GM19372 (cell line): ENCODE results near the gene MTOR.
A peak's percentile ranks its signal among the peaks of the same experiment; 100 is the strongest.
"Not testable (repeated sequence)": the region's sequence is repeated elsewhere in the genome, so short reads cannot be mapped to it uniquely, and the experiment has no call there.

Source experiments
- ATAC-seq: cut with Tn5 transposase; IDR thresholded peaks from one replicate; pipeline ENCODE4 v1.9.1; 2021; ENCODE audit warnings: mild to moderate bottlenecking, low read depth, moderate library complexity; ENCODE audit not compliant: unreplicated experiment

Gene MTOR

DNA sequence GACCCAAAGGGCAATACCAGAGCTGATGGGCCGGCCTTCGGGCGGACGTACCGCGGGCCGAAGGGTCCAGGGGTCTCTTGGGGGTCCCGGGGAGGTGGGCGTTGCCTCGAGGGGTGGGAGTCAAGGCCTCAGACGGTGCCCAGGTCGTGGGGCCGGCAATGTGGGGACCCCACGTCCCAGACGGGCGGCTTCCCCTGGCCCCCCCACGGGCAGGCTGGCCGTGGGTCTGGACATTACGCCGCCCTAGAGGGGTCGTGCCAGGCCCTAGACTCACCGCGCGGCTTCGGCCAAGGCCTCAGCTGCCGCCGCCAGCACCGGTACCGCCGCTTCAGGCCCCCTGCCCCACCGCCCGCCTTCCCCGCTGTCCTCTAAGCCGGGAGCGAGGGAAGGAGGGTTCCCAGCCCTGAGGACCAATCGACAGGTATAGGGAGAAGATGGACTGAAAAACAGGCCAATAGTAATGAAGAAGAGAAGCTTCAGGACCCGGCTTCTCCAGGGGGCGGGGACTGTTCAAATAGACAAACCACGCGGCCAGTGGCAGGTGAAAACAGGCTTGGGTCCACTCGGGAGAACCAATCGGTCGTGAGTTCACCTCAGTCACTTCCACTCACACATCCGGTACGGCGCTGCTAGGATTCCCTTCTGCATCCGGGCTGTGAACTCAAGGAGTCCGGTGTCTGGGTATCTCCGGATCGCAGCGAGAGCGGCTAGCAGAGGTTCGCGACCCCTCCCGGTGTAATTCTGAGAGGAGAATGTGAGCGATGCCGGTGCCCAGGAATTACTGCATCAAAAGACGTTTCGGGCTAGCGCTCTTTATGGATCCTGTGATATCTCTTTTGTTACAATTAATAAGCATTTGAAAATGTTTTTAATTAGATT, at the start of gene MTOR:
MTOR (minus strand) TSS at position 381 of the 879 bp plus-strand sequence. CDS start 3,142 bp downstream, outside the sequence.
- ATAC-seq: peak; percentile 99

DNA sequence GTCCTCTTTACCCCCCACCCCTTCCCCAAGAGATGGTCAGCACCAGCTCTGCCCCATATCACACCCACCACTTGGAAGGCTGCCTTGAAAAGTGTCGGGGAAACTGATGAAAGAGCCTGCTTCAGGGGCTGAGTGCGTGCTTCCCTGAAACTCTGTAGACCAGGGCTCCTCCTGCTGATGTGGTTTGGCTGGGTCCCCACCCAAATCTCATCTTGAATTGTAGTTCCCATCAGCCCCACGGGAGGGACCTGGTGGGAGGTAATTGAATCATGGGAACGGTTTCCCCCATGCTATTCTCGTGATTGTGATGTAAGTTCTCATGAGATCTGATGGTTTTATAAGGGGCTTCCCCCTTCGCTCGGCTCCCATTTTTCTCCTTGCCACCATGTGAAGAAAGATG, 47.0 kb upstream of the MTOR start:
- no peak for ATAC-seq

DNA sequence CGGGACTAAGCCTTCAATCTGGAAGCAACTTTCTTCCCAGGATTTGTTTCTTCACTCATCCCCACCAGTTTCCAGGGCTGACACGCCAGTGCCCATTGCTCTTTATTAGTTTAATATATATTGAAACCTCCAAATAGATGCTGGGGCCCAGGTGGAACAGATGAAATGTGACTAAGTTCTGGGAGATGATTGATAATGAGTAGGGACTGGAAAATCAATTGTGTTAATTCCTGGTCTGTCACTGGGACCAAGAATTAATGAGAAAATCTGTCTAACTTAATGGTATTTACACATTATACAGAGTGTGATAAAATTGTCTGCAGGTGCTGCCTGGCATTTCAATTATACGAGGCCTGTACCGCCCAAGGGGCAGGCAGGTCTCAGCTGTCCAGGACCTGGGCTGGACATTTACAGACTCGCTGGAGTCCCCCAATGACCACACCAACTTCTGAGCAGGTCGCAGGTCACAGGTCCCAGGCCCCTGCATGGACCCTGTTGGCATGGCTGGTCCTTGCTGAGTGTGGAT, 46.4 kb upstream of the MTOR start:
- ATAC-seq: no peak

DNA sequence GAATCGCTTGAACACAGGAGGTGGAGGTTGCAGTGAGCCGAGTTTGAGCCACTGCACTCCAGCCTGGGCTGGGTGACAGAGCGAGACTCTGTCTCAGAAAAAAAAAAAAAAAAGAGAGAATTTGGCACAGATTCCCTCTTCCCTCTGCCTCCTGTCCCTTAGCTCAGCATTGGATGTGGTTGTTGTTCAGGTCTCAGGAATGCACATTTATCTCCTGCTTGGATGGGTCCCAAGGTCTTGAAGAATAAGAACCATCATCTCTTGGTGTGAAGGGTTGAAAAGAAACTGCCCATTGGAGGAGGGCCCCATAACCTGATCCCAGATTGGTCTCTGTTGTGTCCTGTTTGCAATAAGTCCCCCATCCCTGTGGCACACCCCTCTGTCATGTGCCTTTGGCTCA, 45.5 kb upstream of the MTOR start:
- no peak for ATAC-seq

DNA sequence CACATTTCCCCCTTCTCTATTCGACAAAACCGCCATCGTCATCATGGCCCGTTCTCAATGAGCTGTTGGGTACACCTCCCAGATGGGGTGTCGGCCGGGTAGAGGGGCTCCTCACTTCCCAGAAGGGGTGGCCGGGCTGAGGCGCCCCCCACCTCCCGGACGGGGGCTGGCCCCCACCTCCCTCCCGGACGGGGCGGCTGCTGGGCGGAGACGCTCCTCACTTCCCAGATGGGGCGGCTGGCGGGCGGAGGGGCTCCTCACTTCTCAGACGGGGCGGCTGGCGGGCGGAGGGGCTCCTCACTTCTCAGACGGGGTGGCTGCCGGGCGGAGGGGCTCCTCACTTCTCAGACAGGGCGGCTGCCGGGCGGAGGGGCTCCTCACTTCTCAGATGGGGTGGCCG, 43.2 kb upstream of the MTOR start:
- ATAC-seq: not testable (repeated sequence)

DNA sequence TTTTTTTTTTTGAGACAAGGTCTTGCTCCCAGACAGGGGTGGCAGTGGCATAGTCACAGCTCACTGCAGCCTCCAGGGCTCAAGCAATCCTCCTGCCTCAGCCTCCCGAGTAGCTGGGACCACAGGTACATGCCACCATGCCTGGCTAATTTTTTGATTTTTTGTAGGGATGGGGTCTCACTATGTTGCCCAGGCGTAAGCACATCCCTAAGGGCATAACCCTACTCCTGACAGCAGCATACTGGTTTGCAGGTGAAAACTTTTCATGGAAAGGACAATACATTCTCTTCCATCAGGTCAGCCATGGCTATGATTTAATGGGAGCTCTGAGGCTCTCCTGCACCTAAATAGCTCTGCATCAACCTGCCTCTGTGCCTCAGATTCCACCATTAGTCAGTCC, 40.0 kb upstream of the MTOR start:
- no peak for ATAC-seq

DNA sequence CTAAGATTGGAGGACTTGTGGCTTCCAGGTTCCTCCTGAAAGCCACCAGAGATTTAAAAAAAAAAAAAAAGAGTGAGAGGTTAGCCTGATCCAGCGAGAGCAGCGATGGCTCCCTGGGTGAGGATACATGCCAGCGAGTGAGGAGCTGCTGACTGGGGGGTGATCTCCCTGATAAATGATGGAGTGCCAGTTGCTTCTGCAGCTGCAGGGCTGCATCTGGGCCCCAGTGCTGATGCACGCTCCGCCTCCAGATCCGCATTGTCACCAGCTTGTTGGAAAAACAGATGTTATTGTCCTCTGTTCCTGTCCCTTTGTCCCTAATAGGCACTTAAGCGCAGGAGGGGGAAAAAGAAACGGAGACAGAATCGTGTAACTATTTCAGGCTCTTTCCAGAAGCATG, 39.2 kb upstream of the MTOR start:
- no peak for ATAC-seq

DNA sequence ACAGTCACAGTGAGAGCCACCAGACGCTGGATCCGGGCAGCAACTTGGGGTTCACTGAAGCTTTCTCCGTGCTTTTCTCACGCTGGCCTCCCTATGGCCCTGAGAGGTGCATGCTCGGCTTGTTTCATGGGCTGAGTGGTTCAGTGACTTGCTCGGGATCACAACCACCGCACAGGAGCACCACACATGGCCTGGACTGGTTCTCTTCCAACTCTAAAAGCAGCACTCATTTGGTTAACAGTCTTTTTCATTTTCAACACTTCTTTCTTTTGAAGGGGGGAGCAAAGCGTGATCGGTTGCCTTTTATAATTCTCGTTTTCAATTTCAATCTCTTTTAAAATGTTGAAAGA, 36.8 kb upstream of the MTOR start:
- no peak for ATAC-seq

DNA sequence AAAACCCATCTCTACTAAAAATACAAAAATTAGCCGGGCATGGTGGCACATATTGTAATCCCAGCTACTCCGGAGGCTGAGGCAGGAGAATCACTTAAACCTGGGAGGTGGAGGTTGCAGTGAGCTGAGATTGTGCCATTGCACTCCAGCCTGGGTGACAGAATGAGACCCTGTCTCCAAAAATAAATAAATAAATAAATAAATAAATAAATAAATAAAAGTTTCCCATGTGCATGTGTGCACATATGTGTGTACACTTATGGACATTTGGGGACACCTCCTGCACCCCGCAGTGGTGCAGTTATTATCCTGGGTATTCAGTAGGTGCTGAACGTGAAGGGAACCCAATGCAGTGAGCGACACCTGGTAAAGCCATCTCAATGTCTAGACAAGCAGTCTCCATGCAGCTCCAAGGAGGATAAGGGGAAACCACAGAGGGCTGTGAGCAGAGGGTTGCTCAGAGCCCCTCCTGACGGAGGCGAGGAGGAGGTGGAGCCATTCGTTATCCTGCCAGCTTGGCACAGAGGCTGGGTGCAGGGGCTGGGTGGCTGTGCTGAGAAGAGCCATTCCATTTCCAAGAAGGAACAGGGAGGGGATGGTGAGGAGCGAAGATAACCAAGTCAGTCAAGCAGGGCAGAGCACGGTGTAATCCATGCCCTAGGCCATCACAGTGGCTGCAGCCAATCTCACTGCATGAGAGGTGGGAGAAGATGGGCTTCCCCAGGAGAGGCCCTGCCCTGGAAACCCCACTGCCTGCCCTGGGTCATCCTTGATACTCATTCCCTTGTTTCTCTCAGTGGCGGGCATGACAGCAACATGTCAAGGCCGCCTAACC, 36.3 kb upstream of the MTOR start:
- ATAC-seq: no peak

DNA sequence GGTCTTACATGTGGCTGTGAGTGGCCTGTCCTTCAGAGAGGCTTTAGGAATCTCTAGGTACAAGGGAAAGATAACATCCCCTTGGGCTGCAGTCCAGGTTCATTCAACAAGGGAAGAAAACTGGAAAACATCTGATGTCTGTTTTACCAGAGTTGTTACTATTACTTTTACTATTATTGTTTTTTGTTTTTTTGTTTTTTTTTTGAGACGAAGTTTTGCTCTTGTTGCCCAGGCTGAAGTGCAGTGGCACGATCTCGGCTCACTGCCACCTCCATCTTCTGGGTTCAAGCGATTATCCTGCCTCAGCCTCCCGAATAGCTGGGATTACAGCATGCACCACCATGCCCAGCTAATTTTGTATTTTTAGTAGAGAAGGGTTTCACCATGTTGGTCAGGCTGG, 35.4 kb upstream of the MTOR start:
- not testable (repeated sequence) for ATAC-seq

DNA sequence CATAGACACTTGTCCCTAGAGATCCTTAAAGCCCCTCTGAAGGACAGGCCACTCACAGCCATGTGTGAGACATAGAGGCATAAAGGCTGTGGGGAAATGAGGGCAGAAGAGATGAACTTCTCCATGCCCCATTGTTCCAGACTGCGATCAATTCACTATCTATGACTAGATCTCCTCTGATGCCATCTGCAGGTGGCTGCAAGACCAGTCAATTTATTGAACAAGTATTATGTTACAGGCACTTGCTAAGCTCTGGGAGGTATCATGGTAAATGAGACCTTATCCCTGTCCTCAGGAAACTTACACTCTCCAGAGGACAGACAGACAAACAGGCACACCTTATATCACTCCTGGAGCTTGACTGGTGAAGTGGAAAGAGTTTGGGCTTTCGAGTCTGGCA, 33.6 kb upstream of the MTOR start:
- ATAC-seq: no peak

DNA sequence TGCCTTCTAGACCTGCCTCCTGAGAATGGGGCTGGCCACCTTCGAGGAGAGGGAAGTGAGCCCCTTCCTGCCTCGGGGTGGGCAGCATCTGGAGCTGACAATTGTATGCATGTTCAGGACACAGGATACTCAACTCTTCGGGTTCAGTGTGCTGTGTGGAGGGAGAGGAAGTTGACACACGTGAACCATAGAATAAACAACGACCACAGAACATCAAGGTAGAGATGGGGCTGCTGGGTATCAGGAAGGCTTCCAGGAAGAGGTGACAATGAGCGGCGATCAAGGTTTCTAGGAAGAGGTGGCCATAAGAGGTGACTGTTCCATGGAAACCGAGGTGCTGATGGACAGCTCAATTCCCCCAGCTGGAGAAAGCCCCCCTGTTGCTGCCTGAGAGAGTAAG, 32.6 kb upstream of the MTOR start:
- no peak for ATAC-seq

DNA sequence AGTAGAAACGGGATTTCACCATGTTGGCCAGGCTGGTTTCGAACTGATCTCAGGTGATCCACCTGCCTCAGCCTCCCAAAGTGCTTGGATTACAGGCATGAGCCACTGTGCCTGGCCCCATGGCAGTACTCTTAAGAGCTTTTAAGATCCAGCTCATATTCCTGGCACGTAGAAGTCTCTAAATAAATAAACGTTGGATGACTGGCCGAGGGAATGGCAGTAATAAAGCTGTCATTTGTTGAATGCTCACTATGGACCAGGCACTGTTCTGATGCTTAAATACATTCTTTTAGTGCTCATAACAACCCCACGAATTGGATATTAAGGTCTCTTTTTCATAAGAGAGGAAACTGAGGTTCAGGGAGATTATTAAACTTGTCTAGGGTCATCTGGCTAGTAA, 31.5 kb upstream of the MTOR start:
- no peak for ATAC-seq

DNA sequence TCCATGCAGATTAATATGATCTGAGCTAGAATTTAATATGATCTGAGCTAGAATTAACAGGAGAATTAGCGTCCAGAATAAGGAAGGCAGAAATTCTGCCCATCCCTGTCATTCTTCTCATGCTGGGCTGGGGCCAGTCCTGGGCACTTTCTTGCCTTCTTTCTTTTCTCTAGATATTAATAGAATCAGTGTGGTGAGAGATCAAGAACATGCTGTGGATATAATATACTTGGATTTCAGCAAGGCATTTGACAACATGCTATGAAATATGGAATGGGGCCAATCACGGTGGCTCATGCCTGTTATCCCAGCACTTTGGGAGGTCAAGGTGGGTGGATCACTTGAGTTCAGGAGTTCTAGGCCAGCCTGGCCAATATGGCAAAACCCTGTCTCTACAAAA, 28.7 kb upstream of the MTOR start:
- no peak for ATAC-seq

DNA sequence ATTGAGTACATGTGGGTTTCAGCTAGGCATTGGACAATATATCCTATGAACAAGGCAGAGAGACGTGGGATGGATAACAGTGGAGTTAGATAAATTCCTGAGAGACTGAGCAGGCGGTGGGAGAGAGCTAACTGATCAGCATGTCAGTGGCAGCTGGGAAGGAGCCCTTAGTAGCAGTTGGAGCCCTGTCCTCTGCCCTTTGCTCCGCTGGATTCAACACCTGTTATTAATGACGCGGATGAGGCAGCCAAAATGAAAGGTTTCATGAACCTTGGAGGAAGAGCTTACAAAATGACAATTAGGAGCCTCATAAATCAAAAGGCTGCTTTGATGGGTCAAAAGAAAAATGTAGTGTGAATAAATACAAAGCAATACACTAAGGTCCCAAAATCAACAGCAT, 26.7 kb upstream of the MTOR start:
- no peak for ATAC-seq

DNA sequence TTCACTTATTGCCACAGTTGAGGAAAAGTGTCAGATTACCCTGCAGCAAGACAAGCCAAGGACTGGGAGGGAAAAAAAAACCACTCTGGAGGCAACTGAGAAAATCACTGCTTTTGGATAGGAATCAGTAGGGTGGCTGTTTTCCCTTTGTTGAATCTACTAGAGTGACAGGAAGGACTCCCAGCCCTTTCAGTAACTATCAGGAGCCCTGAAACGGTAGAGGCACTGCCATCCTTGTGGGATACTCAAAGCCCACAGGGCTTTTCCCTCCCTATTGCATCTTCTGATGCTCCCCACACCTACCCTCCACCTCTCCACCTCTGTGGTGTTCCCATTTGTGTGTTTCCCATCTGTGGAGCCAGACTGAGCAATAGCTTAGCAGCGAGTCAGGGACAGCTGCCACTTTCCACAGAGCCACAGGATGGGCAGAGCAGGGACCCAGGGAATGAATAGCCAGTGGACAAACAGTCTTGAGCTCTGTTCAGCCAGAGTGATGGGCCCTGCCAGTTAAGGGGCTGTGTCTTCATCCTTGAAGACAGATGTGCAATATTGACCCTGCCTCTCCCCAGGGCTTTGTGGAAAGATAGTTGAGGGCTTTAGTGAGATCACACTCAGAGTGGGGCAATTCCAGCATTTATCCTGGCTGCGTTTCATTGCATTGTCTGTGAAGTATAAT, 24.5 kb upstream of the MTOR start:
- no peak for ATAC-seq

DNA sequence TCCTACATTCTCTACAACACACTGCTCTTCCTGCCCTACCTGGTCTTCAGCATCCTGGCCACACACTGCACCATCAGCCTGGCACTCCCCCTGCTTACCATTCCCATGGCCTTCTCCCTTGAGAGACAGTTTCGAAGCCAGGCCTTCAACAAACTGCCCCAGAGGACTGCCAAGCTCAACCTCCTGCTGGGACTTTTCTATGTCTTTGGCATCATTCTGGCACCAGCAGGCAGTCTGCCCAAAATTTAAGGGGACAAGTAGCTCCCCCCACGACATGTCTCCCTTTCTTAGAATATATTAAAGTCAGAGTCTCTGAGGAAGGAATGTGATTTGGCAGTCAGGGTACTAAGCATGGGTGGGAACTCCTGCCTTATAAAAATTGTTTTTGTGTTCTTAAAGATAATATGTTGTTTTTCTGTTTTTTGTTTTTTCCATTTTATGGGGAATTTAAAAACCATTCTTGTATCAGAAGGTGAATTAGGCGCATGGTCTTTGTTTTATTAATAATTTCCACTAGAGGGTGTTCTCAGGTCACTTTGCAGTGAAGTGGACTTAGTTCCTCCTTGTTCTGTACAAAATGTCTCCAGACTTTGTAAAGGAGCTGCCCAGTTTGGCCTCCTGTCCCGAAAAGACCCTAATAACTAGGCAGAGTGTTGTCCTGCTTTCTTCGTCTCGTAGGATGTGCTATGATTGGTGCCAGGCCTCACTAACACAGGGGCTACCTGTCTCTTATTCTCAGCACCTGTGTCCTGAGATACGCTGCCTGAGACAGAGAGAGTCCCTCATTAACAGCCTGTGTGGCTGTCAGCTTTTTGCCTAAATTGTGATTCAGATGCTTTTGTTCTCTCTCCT, 23.8 kb upstream of the MTOR start:
- ATAC-seq: no peak

DNA sequence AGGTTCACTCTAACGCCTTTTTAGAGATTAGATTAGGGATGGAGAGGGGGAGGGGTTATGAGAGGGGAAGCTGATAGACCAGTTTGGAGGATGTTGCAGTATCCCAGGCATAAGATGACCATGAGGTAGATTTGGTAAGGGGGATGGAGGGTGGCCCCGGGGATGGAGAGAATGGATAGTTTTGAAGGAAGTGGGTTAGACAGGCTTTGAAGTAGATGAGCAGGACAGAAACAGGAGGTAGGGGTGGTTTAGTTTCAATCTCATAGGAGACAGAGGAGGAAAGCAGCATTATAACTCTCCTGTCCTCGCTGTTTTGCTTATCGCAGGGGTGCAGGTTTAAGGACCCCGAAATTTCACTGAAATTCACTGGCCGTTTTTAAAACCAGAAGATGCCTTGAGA, 22.4 kb upstream of the MTOR start:
- no peak for ATAC-seq

DNA sequence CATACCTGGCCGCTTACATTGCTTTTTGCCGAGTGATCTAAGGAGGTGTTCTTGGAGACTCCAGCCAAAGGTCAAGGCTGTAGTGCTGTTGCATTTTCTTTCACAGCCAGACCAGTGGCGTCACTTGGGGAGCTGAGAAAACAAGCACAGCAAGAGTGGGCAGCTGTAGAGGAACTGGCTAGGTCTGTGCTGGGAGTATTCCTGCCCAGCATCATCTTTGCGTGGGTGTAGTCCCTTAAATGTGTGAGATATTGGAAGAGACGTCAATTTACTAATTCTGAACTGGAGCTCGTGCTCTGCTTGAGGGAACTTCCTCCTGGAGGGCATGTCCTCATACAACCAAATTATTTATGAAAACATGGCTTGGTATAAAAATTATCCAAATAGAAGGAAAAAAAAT, 20.8 kb upstream of the MTOR start:
- no peak for ATAC-seq
